ENCODE data around the gene COL5A1.

The COL5A1 gene

GRCh38 chr9:134796882-134797281 lies 155.3 kb downstream of the COL5A1 start:
- Histone ChIP-seq H2BK12ac (ENCODE audit: low read length in 2 of 2) (no peak overlapping the region), H2BK5ac (ENCODE audit: low read depth, low read length, poor library complexity, severe bottlenecking) (no peak overlapping the region)
- 89% methylated on average over 10 of the region's 10 CpGs for WGBS

DNA sequence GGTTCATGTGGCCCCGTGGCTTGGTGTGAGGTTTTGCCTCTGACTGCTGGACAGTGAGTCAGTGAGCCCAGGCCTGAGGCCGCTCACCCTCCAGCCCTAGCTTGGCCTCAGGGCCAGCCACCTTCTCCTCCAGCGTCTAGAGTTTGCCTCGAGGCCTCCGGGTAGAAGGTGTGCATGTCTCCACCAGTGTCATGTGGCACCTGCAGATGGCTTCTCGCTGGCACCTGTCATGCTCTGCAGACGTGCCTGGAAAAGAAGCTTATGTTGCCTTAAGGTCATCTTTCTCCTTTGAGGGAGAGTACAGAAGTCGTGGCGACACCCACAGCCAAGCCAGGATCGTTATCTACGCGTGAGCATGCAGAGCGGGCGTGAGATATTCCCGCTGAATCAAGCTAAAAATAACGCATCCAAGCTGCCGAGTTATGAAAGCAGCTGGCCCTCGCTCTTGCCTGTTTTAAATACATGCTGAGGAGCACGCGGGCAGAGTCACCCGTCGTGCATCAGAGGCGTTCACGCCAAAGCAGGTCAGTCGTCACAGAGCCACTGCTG lies 159.3 kb downstream of the COL5A1 start:
- peaks cover 80 to 88% of the 10 kb centered on the region in 2 experiments for H3K36me3 ChIP-seq (ENCODE audit: control insufficient read depth in 1 of 2, insufficient read depth in 2 of 2, low read depth in 1 of 2, low read length in 2 of 2)
- no peak overlapping the region for H3K4me2 ChIP-seq (ENCODE audit: low read length, poor library complexity, severe bottlenecking)
- peaks cover 1% of the 10 kb centered on the region for H3K79me1 ChIP-seq (replicated peaks; ENCODE audit: low read length, poor library complexity, severe bottlenecking)
- 97% methylated on average over 25 of the region's 25 CpGs for WGBS
- no peak overlapping the region for H2BK5ac ChIP-seq (ENCODE audit: low read depth, low read length, poor library complexity, severe bottlenecking)
- no peak overlapping the region for H3K4ac ChIP-seq (ENCODE audit: low read depth in 1 of 2, low read length in 2 of 2)
- DNase-seq = no peak
- H2BK15ac ChIP-seq (ENCODE audit: low read depth, poor library complexity, severe bottlenecking) = no peak overlapping the region
- H3K4me3 ChIP-seq (ENCODE audit: insufficient read depth in 1 of 2, low read depth in 1 of 2, low read length in 2 of 2) = no peak overlapping the region
- H3K27me3 ChIP-seq (ENCODE audit: control insufficient read depth in 1 of 2, insufficient read depth in 1 of 2, low read length in 2 of 2) = no peaks in the 10 kb centered on the region
- H3K9me3 ChIP-seq (ENCODE audit: control insufficient read depth, low read length) = no peaks in the 10 kb centered on the region
- no peak overlapping the region for H3K27ac ChIP-seq (ENCODE audit: low read length, poor library complexity, severe bottlenecking)
- no peak overlapping the region for H3K14ac ChIP-seq (ENCODE audit: low read length in 2 of 2)
- H3K18ac ChIP-seq (ENCODE audit: low read depth in 1 of 2, low read length in 2 of 2) = no peak overlapping the region
- no peak overlapping the region for H2BK120ac ChIP-seq (ENCODE audit: low read depth, low read length)
- H4K91ac ChIP-seq (ENCODE audit: low read length) = no peak overlapping the region
- no peak overlapping the region for H2AK5ac ChIP-seq (ENCODE audit: low read length, severe bottlenecking)
- H3K23ac ChIP-seq (ENCODE audit: low read length in 2 of 2) = no peak overlapping the region
- H4K8ac ChIP-seq (ENCODE audit: low read length) = no peak overlapping the region
- H2AFZ ChIP-seq (ENCODE audit: low read depth, low read length) = no peak overlapping the region
- peaks cover 8% of the 10 kb centered on the region for H3K4me1 ChIP-seq (ENCODE audit: control insufficient read depth, insufficient read depth, low read depth, low read length)
- no peak overlapping the region for H2BK12ac ChIP-seq (ENCODE audit: low read length in 2 of 2)
- H3K9ac ChIP-seq (ENCODE audit: low read length) = no peak overlapping the region

More at GRCh38 chr9:134796882-134797281, 155.3 kb downstream of the COL5A1 start:
- Histone ChIP-seq H3K4me3 (ENCODE audit: insufficient read depth in 1 of 2, low read depth in 1 of 2, low read length in 2 of 2) (no peak overlapping the region), H3K27me3 (ENCODE audit: control insufficient read depth in 1 of 2, insufficient read depth in 1 of 2, low read length in 2 of 2) (no peaks in the 10 kb centered on the region), H2BK15ac (ENCODE audit: low read depth, poor library complexity, severe bottlenecking) (no peak overlapping the region), H3K27ac (ENCODE audit: low read length, poor library complexity, severe bottlenecking) (no peak overlapping the region), H3K18ac (ENCODE audit: low read depth in 1 of 2, low read length in 2 of 2) (no peak overlapping the region), H3K4me1 (ENCODE audit: control insufficient read depth, insufficient read depth, low read depth, low read length) (peaks cover 25% of the 10 kb centered on the region), H2AK5ac (ENCODE audit: low read length, severe bottlenecking) (no peak overlapping the region), H3K4ac (ENCODE audit: low read depth in 1 of 2, low read length in 2 of 2) (no peak overlapping the region), H3K4me2 (ENCODE audit: low read length, poor library complexity, severe bottlenecking) (no peak overlapping the region), H3K9me3 (ENCODE audit: control insufficient read depth, low read length) (no peaks in the 10 kb centered on the region), H3K36me3 (ENCODE audit: control insufficient read depth in 1 of 2, insufficient read depth in 2 of 2, low read depth in 1 of 2, low read length in 2 of 2) (peaks cover 75 to 81% of the 10 kb centered on the region in 2 experiments), H4K8ac (ENCODE audit: low read length) (no peak overlapping the region), H3K23ac (ENCODE audit: low read length in 2 of 2) (no peak overlapping the region), H3K9ac (ENCODE audit: low read length) (no peak overlapping the region), H2BK120ac (ENCODE audit: low read depth, low read length) (no peak overlapping the region), H3K79me1 (replicated peaks; ENCODE audit: low read length, poor library complexity, severe bottlenecking) (no peaks in the 10 kb centered on the region), H3K14ac (ENCODE audit: low read length in 2 of 2) (no peak overlapping the region), H2AFZ (ENCODE audit: low read depth, low read length) (no peak overlapping the region), H4K91ac (ENCODE audit: low read length) (no peak overlapping the region)
- DNase-seq = no peak

GRCh38 chr9:134802216-134802795 lies 160.7 kb downstream of the COL5A1 start:
- Histone ChIP-seq H2AK5ac (ENCODE audit: low read length, severe bottlenecking) (no peak overlapping the region), H3K36me3 (ENCODE audit: control insufficient read depth in 1 of 2, insufficient read depth in 2 of 2, low read depth in 1 of 2, low read length in 2 of 2) (peaks cover 79 to 85% of the 10 kb centered on the region in 2 experiments)

DNA sequence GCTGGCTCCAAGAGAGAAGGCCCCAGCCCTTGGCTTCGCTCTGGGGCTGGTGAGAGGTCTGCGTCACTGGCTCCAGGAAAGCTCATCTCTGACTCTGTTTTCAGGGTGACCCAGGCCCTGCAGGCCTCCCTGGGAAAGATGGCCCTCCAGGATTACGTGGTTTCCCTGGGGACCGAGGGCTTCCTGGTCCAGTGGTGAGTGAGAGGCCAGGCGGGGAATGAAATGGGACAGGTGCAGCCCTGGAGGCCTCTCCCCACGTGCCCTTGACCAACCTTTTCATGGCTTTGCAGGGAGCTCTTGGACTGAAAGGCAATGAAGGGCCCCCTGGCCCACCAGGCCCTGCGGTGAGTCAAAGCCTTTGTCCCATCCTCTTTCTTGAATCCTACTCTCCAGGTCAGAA lies 163.3 kb downstream of the COL5A1 start:
- Histone ChIP-seq H3K36me3 (ENCODE audit: control insufficient read depth in 1 of 2, insufficient read depth in 2 of 2, low read depth in 1 of 2, low read length in 2 of 2) (peaks cover 74 to 80% of the 10 kb centered on the region in 2 experiments), H4K8ac (ENCODE audit: low read length) (peak overlapping the region; percentile 1), H3K4me2 (ENCODE audit: low read length, poor library complexity, severe bottlenecking) (no peak overlapping the region), H3K27ac (ENCODE audit: low read length, poor library complexity, severe bottlenecking) (no peak overlapping the region), H3K4ac (ENCODE audit: low read depth in 1 of 2, low read length in 2 of 2) (no peak overlapping the region), H2AK5ac (ENCODE audit: low read length, severe bottlenecking) (no peak overlapping the region), H3K27me3 (ENCODE audit: control insufficient read depth in 1 of 2, insufficient read depth in 1 of 2, low read length in 2 of 2) (no peaks in the 10 kb centered on the region), H2BK5ac (ENCODE audit: low read depth, low read length, poor library complexity, severe bottlenecking) (no peak overlapping the region), H3K4me3 (ENCODE audit: insufficient read depth in 1 of 2, low read depth in 1 of 2, low read length in 2 of 2) (no peak overlapping the region), H3K9me3 (ENCODE audit: control insufficient read depth, low read length) (no peaks in the 10 kb centered on the region), H3K23ac (ENCODE audit: low read length in 2 of 2) (no peak overlapping the region), H2BK12ac (ENCODE audit: low read length in 2 of 2) (no peak overlapping the region), H3K9ac (ENCODE audit: low read length) (no peak overlapping the region), H3K18ac (ENCODE audit: low read depth in 1 of 2, low read length in 2 of 2) (no peak overlapping the region), H3K14ac (ENCODE audit: low read length in 2 of 2) (no peak overlapping the region), H3K79me1 (replicated peaks; ENCODE audit: low read length, poor library complexity, severe bottlenecking) (peaks cover 1% of the 10 kb centered on the region), H2BK15ac (ENCODE audit: low read depth, poor library complexity, severe bottlenecking) (no peak overlapping the region), H4K91ac (ENCODE audit: low read length) (no peak overlapping the region), H2AFZ (ENCODE audit: low read depth, low read length) (no peak overlapping the region), H3K4me1 (ENCODE audit: control insufficient read depth, insufficient read depth, low read depth, low read length) (peaks cover 5% of the 10 kb centered on the region), H2BK120ac (ENCODE audit: low read depth, low read length) (no peak overlapping the region)
- DNase-seq = no peak
- WGBS = 95% methylated on average over 7 of the region's 7 CpGs

More at GRCh38 chr9:134802216-134802795, 160.7 kb downstream of the COL5A1 start:
- 94% methylated on average over 17 of the region's 17 CpGs for WGBS
- Histone ChIP-seq H2BK12ac (ENCODE audit: low read length in 2 of 2) (no peak overlapping the region), H3K18ac (ENCODE audit: low read depth in 1 of 2, low read length in 2 of 2) (peak overlapping the region in 1 of 2 experiments; percentile 29), H3K79me1 (replicated peaks; ENCODE audit: low read length, poor library complexity, severe bottlenecking) (peaks cover 1% of the 10 kb centered on the region), H3K9me3 (ENCODE audit: control insufficient read depth, low read length) (no peaks in the 10 kb centered on the region), H3K27ac (ENCODE audit: low read length, poor library complexity, severe bottlenecking) (no peak overlapping the region), H3K4me2 (ENCODE audit: low read length, poor library complexity, severe bottlenecking) (no peak overlapping the region), H3K4me1 (ENCODE audit: control insufficient read depth, insufficient read depth, low read depth, low read length) (peaks cover 8% of the 10 kb centered on the region), H2AFZ (ENCODE audit: low read depth, low read length) (no peak overlapping the region), H3K4ac (ENCODE audit: low read depth in 1 of 2, low read length in 2 of 2) (no peak overlapping the region), H4K8ac (ENCODE audit: low read length) (no peak overlapping the region), H3K14ac (ENCODE audit: low read length in 2 of 2) (no peak overlapping the region), H2BK120ac (ENCODE audit: low read depth, low read length) (no peak overlapping the region), H2BK15ac (ENCODE audit: low read depth, poor library complexity, severe bottlenecking) (no peak overlapping the region), H3K23ac (ENCODE audit: low read length in 2 of 2) (no peak overlapping the region), H3K27me3 (ENCODE audit: control insufficient read depth in 1 of 2, insufficient read depth in 1 of 2, low read length in 2 of 2) (no peaks in the 10 kb centered on the region), H3K4me3 (ENCODE audit: insufficient read depth in 1 of 2, low read depth in 1 of 2, low read length in 2 of 2) (no peak overlapping the region), H2BK5ac (ENCODE audit: low read depth, low read length, poor library complexity, severe bottlenecking) (no peak overlapping the region), H3K9ac (ENCODE audit: low read length) (no peak overlapping the region), H4K91ac (ENCODE audit: low read length) (no peak overlapping the region)
- no peak for DNase-seq

All from mesenchymal stem cell (in vitro differentiated cells and primary cell).